ENCODE results near the gene ZNRF2. TPM values are rescaled to one million over a fixed set of nuclear protein-coding genes. Genes with fewer than 3 reads are reported as not detected.

Gene ZNRF2
- total RNA-seq, 2 experiments from 2014 or later = 20.4 to 23.6 TPM

- peaks cover 3% of the 10 kb centered on the region for H3K4me1 ChIP-seq (ENCODE audit: insufficient read depth, low read length)
- Mint-ChIP-seq H3K4me3 (peak overlapping the region; percentile 48), H3K27ac (peak overlapping the region; percentile 60), H3K4me1 (ENCODE audit: low read depth) (peaks cover 72% of the 10 kb centered on the region), H3K9me3 (no peaks in the 10 kb centered on the region), H3K36me3 (ENCODE audit: low read depth) (peaks cover 12% of the 10 kb centered on the region), H3K27me3 (no peaks in the 10 kb centered on the region)
- POLR2A ChIA-PET = interaction anchor here (0.8 to 2.7 kb wide), 8 partner anchors 8 to 148 kb away, joined by 3 to 26 read pairs (median 7); partner anchors contain the start of genes NOD1 and ZNRF2
- CTCF ChIA-PET = interaction anchor here (1.1 to 1.6 kb wide), 6 partner anchors 7 to 54 kb away, joined by 3 to 6 read pairs (median 4); no protein-coding TSS in a partner anchor
- H3K27me3 ChIP-seq (ENCODE audit: control insufficient read depth in 1 of 2, insufficient read depth in 2 of 2, low read length in 2 of 2) = no peaks in the 10 kb centered on the region
- no peaks in the 10 kb centered on the region for H3K9me3 ChIP-seq (ENCODE audit: control insufficient read depth in 1 of 2, insufficient read depth in 1 of 2, low read length in 2 of 2)
- peak; percentile 89 for ATAC-seq (ENCODE audit: poor library complexity)
- TF ChIP-seq CTCF (IDR thresholded peaks at IDR 0.05) = no peak
- peak overlapping the region; percentile 11 for H3K4me3 ChIP-seq (ENCODE audit: low read length)
- DNase-seq = peak in 6 of 14 experiments; percentile 13 to 88 (median 52)
- H3K27ac ChIP-seq (ENCODE audit: low read depth in 1 of 2, low read length in 2 of 2) = peak overlapping the region in 1 of 2 donors; percentile 12
- intact Hi-C loops (cut with DNase I, micrococcal nuclease) = loop anchor here (1.0 to 2.0 kb wide), 2 partner anchors 14 to 15 kb away; no protein-coding TSS in a partner anchor
- H3K36me3 ChIP-seq (ENCODE audit: insufficient read depth, low read length) = peaks cover 3% of the 10 kb centered on the region
Measured at GRCh38 chr7:30330134-30331111, 46.0 kb downstream of the ZNRF2 start.

GRCh38 chr7:30331338-30331737, 46.9 kb downstream of the ZNRF2 start:
- H3K27ac ChIP-seq (ENCODE audit: low read depth in 1 of 2, low read length in 2 of 2) = no peak overlapping the region
- peaks cover 7% of the 10 kb centered on the region for H3K36me3 Mint-ChIP-seq (ENCODE audit: low read depth)
- intact Hi-C loops (cut with DNase I, micrococcal nuclease) = loop anchor here in 1 of 2 experiments (2.0 kb wide), 1 partner anchor 13 kb away; no protein-coding TSS in a partner anchor
- DNase-seq (no peak), ATAC-seq (ENCODE audit: poor library complexity) (no peak)
- peak overlapping the region; percentile 0 for H3K4me3 Mint-ChIP-seq
- H3K4me3 ChIP-seq (ENCODE audit: low read length) = no peak overlapping the region
- H3K9me3 ChIP-seq (ENCODE audit: control insufficient read depth in 1 of 2, insufficient read depth in 1 of 2, low read length in 2 of 2) = no peaks in the 10 kb centered on the region
- no peaks in the 10 kb centered on the region for H3K9me3 Mint-ChIP-seq
- CTCF ChIA-PET = interaction anchor here (1.3 to 1.6 kb wide), 4 partner anchors 8 to 18 kb away, joined by 4 to 6 read pairs (median 4); no protein-coding TSS in a partner anchor
- H3K36me3 ChIP-seq (ENCODE audit: insufficient read depth, low read length) = peaks cover under 1% of the 10 kb centered on the region
- TF ChIP-seq CTCF (IDR thresholded peaks at IDR 0.05) = no peak
- H3K4me1 Mint-ChIP-seq (ENCODE audit: low read depth) = peaks cover 73% of the 10 kb centered on the region
- POLR2A ChIA-PET = interaction anchor here (0.9 to 2.7 kb wide), 6 partner anchors 9 to 147 kb away, joined by 3 to 26 read pairs (median 8); partner anchors contain the start of genes NOD1 and ZNRF2
- H3K27me3 Mint-ChIP-seq = no peaks in the 10 kb centered on the region
- peaks cover 3% of the 10 kb centered on the region for H3K4me1 ChIP-seq (ENCODE audit: insufficient read depth, low read length)
- peak overlapping the region; percentile 60 for H3K27ac Mint-ChIP-seq
- no peaks in the 10 kb centered on the region for H3K27me3 ChIP-seq (ENCODE audit: control insufficient read depth in 1 of 2, insufficient read depth in 2 of 2, low read length in 2 of 2)

GRCh38 chr7:30332549-30332948, 48.2 kb downstream of the ZNRF2 start:
- ChIA-PET CTCF (interaction anchor here (1.0 kb wide), 1 partner anchor 12 kb away, joined by 3 read pairs; no protein-coding TSS in a partner anchor), POLR2A (interaction anchor here (2.3 kb wide), 1 partner anchor 10 kb away, joined by 26 read pairs; no protein-coding TSS in a partner anchor)
- Mint-ChIP-seq H3K27ac (no peak overlapping the region), H3K27me3 (no peaks in the 10 kb centered on the region), H3K4me3 (no peak overlapping the region), H3K36me3 (ENCODE audit: low read depth) (no peaks in the 10 kb centered on the region), H3K4me1 (ENCODE audit: low read depth) (peaks cover 72% of the 10 kb centered on the region), H3K9me3 (no peaks in the 10 kb centered on the region)
- Histone ChIP-seq H3K9me3 (ENCODE audit: control insufficient read depth in 1 of 2, insufficient read depth in 1 of 2, low read length in 2 of 2) (no peaks in the 10 kb centered on the region), H3K4me3 (ENCODE audit: low read length) (no peak overlapping the region), H3K27me3 (ENCODE audit: control insufficient read depth in 1 of 2, insufficient read depth in 2 of 2, low read length in 2 of 2) (no peaks in the 10 kb centered on the region), H3K4me1 (ENCODE audit: insufficient read depth, low read length) (peaks cover 3% of the 10 kb centered on the region), H3K27ac (ENCODE audit: low read depth in 1 of 2, low read length in 2 of 2) (no peak overlapping the region), H3K36me3 (ENCODE audit: insufficient read depth, low read length) (no peaks in the 10 kb centered on the region)
- no peak for TF ChIP-seq CTCF (IDR thresholded peaks at IDR 0.05)
- intact Hi-C loops (cut with DNase I, micrococcal nuclease) = no loop called here
- ATAC-seq (ENCODE audit: poor library complexity) (no peak), DNase-seq (no peak)

All from CD4-positive, alpha-beta T cell (primary cell).